DOHH2 (cell line): ENCODE measurements around the gene CAPZA1.
A peak's percentile ranks its signal among the peaks of the same experiment; 100 is the strongest.

Experiments
- H3F3A ChIP-seq: fragments of 200-600 bp; sonication (generic), shearing (Covaris generic); 2 replicates; pipeline ENCODE4 v1.6.0; 2016; ENCODE audit warnings: antibody characterized with exemption, mild to moderate bottlenecking; ENCODE audit not compliant: control insufficient read depth, insufficient read depth
- H3K27ac ChIP-seq: fragments of 200-600 bp; sonication (generic); 2 replicates; pipeline ENCODE4 v1.5.1; 2014; ENCODE audit warnings: low read depth, mild to moderate bottlenecking, low read length, moderate library complexity
- H3K27me3 ChIP-seq: fragments of 200-600 bp; sonication (generic); 2 replicates; pipeline ENCODE4 v1.6.1; 2014; ENCODE audit warnings: mild to moderate bottlenecking, low read length, mixed read lengths; ENCODE audit not compliant: control insufficient read depth
- H3K36me3 ChIP-seq: fragments of 200-600 bp; sonication (generic); 2 replicates; pipeline ENCODE4 v1.6.1; 2014; ENCODE audit warnings: mild to moderate bottlenecking, low read length, moderate library complexity, mixed read lengths; ENCODE audit not compliant: control insufficient read depth
- H3K4me1 ChIP-seq: fragments of 200-600 bp; sonication (generic); 2 replicates; pipeline ENCODE4 v1.6.1; 2014; ENCODE audit warnings: mild to moderate bottlenecking, low read length, mixed read lengths; ENCODE audit not compliant: control insufficient read depth
- H3K4me2 ChIP-seq: fragments of 200-600 bp; sonication (generic); 2 replicates; pipeline ENCODE4 v1.6.0; 2014; ENCODE audit warnings: mild to moderate bottlenecking, low read length, moderate library complexity
- H3K4me3 ChIP-seq: fragments of 200-600 bp; sonication (generic); 2 replicates; pipeline ENCODE4 v1.5.1; 2014; ENCODE audit warnings: mild to moderate bottlenecking, low read length, mixed read lengths
- H3K79me2 ChIP-seq: fragments of 200-600 bp; sonication (generic); 2 replicates; pipeline ENCODE4 v1.6.1; 2014; ENCODE audit warnings: mild to moderate bottlenecking, low read length, mixed read lengths; ENCODE audit not compliant: control insufficient read depth
- H3K9me2 ChIP-seq: fragments of 200-600 bp; sonication (generic); replicated peaks from 2 replicates; pipeline ENCODE4 v1.6.1; 2014; ENCODE audit warnings: mild to moderate bottlenecking, low read length, mixed read lengths; ENCODE audit not compliant: control insufficient read depth
- H3K9me3 ChIP-seq: fragments of 200-600 bp; sonication (generic); 2 replicates; pipeline ENCODE4 v1.6.1; 2014; ENCODE audit warnings: antibody characterized with exemption, low read length, mixed read lengths; ENCODE audit not compliant: control insufficient read depth, insufficient read depth
- H4K20me1 ChIP-seq: fragments of 200-600 bp; sonication (generic); 2 replicates; pipeline ENCODE4 v1.6.0; 2014; ENCODE audit warnings: low read depth, mild to moderate bottlenecking, antibody characterized with exemption, low read length, moderate library complexity; ENCODE audit not compliant: control insufficient read depth, insufficient read depth
- CTCF ChIP-seq: fragments of 200-600 bp; sonication (generic); IDR thresholded peaks from one replicate; pipeline ENCODE4 v1.5.1; 2014; ENCODE audit warnings: antibody characterized with exemption, mild to moderate bottlenecking, low read depth, low read length; ENCODE audit not compliant: poor library complexity, severe bottlenecking
- EZH2phosphoT487 ChIP-seq: fragments of 200-600 bp; sonication (generic); IDR thresholded peaks from 2 replicates; pipeline ENCODE4 v1.6.1; 2017; ENCODE audit warnings: borderline replicate concordance, mild to moderate bottlenecking, antibody characterized with exemption, low read length, moderate library complexity, mixed read lengths

The CAPZA1 gene

GRCh38 chr1:112702420-112703261, 83.0 kb downstream of the CAPZA1 start:
- H4K20me1 ChIP-seq, result no peaks in the 10 kb centered on the region
- no peaks in the 10 kb centered on the region for H3K9me3 ChIP-seq
- peaks cover 59% of the 10 kb centered on the region for H3K4me1 ChIP-seq
- H3K4me3 ChIP-seq, result no peak overlapping the region
- H3K79me2 ChIP-seq, result no peaks in the 10 kb centered on the region
- H3K4me2 ChIP-seq, result no peak overlapping the region
- 0 out of 2 replicates have a peak, but pooled peaks cover 4% of the 10 kb centered on the region for H3F3A ChIP-seq
- TF ChIP-seq EZH2phosphoT487 (no peak), CTCF (no peak)
- no peaks in the 10 kb centered on the region for H3K36me3 ChIP-seq
- H3K27me3 ChIP-seq, result peaks cover 1% of the 10 kb centered on the region
- H3K9me2 ChIP-seq, result no peaks in the 10 kb centered on the region
- H3K27ac ChIP-seq, result no peak overlapping the region

GRCh38 chr1:112703706-112704105, 84.1 kb downstream of the CAPZA1 start:
- Histone ChIP-seq H3K9me2 (no peaks in the 10 kb centered on the region), H3K27me3 (peaks cover 7% of the 10 kb centered on the region), H3K27ac (no peak overlapping the region), H3K79me2 (no peaks in the 10 kb centered on the region), H3K4me1 (peaks cover 60% of the 10 kb centered on the region), H4K20me1 (no peaks in the 10 kb centered on the region), H3K4me3 (no peak overlapping the region), H3K9me3 (no peaks in the 10 kb centered on the region), H3F3A (0 out of 2 replicates have a peak, but pooled peaks cover 4% of the 10 kb centered on the region), H3K36me3 (no peaks in the 10 kb centered on the region), H3K4me2 (no peak overlapping the region)
- TF ChIP-seq CTCF, result no peak
- TF ChIP-seq EZH2phosphoT487, result no peak

GRCh38 chr1:112704391-112704933, 84.8 kb downstream of the CAPZA1 start:
- no peaks in the 10 kb centered on the region for H3K36me3 ChIP-seq
- H3K79me2 ChIP-seq, result no peaks in the 10 kb centered on the region
- H3F3A ChIP-seq, result 0 out of 2 replicates have a peak, but pooled peaks cover 4% of the 10 kb centered on the region
- no peaks in the 10 kb centered on the region for H4K20me1 ChIP-seq
- H3K4me1 ChIP-seq, result peaks cover 56% of the 10 kb centered on the region
- H3K9me3 ChIP-seq, result no peaks in the 10 kb centered on the region
- H3K9me2 ChIP-seq, result no peaks in the 10 kb centered on the region
- H3K4me3 ChIP-seq, result peak overlapping the region; percentile 62
- peaks cover 7% of the 10 kb centered on the region for H3K27me3 ChIP-seq
- TF ChIP-seq CTCF, result no peak
- TF ChIP-seq EZH2phosphoT487, result no peak
- peak overlapping the region; percentile 75 for H3K4me2 ChIP-seq
- H3K27ac ChIP-seq, result peak overlapping the region; percentile 56; the same call in 1 of the 2 replicates
